NCI-H2171 treated with DMSO at 0.1 percent for 48 hours (cell line): ENCODE measurements around the gene GATA2.

Experiments used
- DNase-seq: peaks from one replicate; lab custom pipeline; 2025; lab: John Stamatoyannopoulos, UW

The GATA2 gene

GRCh38 chr3:128473180-128473519, 19.9 kb downstream of the GATA2 start:
- peak; percentile 97 for DNase-seq

GRCh38 chr3:128472449-128473179, 20.4 kb downstream of the GATA2 start:
- DNase-seq: no peak

GRCh38 chr3:128471720-128472119, 21.3 kb downstream of the GATA2 start:
- DNase-seq: no peak

- DNase-seq: no peak
Measured at GRCh38 chr3:128471110-128471509, 21.9 kb downstream of the GATA2 start.

GRCh38 chr3:128470134-128470899, 22.7 kb downstream of the GATA2 start:
- DNase-seq: peak; percentile 10

GRCh38 chr3:128469556-128469955, 23.4 kb downstream of the GATA2 start:
- no peak for DNase-seq

- no peak for DNase-seq
Measured at GRCh38 chr3:128468791-128469527, 24.0 kb downstream of the GATA2 start.

GRCh38 chr3:128468285-128468790, 24.7 kb downstream of the GATA2 start:
- DNase-seq: no peak

- DNase-seq: no peak
Measured at GRCh38 chr3:128466840-128467541, 26.0 kb downstream of the GATA2 start, which contains the start of gene DNAJB8. Gene DNAJB8, minus strand, starts transcription at chr3:128466890. Its CDS starts 3,645 bp downstream, at chr3:128463245.

- DNase-seq: no peak
Measured at GRCh38 chr3:128464702-128465101, 28.3 kb downstream of the GATA2 start.

- DNase-seq: no peak
Measured at GRCh38 chr3:128464188-128464587, 28.8 kb downstream of the GATA2 start.

- no peak for DNase-seq
Measured at GRCh38 chr3:128463771-128464170, 29.2 kb downstream of the GATA2 start.

- DNase-seq: no peak
Measured at GRCh38 chr3:128463354-128463753, 29.6 kb downstream of the GATA2 start.

- DNase-seq: no peak
Measured at GRCh38 chr3:128462931-128463330, 30.1 kb downstream of the GATA2 start.

GRCh38 chr3:128462341-128462910, 30.6 kb downstream of the GATA2 start:
- DNase-seq: no peak

- no peak for DNase-seq
Measured at GRCh38 chr3:128461731-128462130, 31.3 kb downstream of the GATA2 start.

GRCh38 chr3:128459461-128459820, 33.6 kb downstream of the GATA2 start:
- no peak for DNase-seq

GRCh38 chr3:128458746-128459460, 34.1 kb downstream of the GATA2 start:
- DNase-seq: no peak

- no peak for DNase-seq
Measured at GRCh38 chr3:128457937-128458336, 35.1 kb downstream of the GATA2 start.

- peak; percentile 77 for DNase-seq
Measured at GRCh38 chr3:128456776-128457715, 36.0 kb downstream of the GATA2 start.
